Measurements from ENCODE around the gene FOXK1.
"Not testable (repeated sequence)": the region's sequence is repeated elsewhere in the genome, so short reads cannot be mapped to it uniquely, and the experiment has no call there.

The FOXK1 gene

DNA sequence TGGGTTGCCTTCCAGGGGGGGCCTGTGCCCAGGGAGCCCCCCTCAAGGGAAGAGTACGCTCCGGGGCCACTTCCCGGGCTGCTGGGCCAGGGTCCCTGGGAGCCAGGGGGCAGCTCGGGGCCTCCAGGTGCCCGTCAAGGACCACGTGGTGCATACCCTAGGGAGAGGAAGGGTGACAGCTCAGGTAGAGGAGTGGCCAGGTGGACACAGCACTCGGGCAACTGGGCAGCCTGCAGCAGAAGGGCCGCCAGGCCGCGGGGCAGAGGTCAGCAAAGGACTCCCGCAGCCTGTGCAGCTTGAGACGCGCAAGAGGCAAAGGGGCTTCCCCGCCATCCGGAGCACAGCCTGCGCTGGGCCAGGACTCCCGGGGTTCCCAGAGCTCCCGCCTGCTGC, 119.7 kb downstream of the FOXK1 start:
- DNase-seq (ENCODE audit: low read depth, low spot score): no peak
- no peak overlapping the region for H3K4me3 ChIP-seq (ENCODE audit: low read length)

DNA sequence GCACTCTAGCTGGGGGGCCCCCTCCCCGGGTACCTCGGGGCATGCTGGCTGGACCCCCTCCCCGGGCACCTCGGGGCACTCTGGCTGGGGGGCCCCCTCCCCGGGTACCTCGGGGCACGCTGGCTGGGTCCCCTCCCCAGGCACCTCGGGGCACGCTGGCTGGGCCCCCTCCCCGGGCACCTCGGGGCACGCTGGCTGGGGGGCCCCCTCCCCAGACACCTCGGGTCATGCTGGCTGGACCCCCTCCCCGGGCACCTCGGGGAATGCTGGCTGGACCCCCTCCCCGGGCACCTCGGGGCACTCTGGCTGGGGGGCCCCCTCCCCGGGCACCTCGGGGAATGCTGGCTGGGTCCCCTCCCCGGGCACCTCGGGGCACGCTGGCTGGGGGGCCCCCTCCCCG, 120.5 kb downstream of the FOXK1 start:
- not testable (repeated sequence) for DNase-seq (ENCODE audit: low read depth, low spot score); H3K4me3 ChIP-seq (ENCODE audit: low read length)

DNA sequence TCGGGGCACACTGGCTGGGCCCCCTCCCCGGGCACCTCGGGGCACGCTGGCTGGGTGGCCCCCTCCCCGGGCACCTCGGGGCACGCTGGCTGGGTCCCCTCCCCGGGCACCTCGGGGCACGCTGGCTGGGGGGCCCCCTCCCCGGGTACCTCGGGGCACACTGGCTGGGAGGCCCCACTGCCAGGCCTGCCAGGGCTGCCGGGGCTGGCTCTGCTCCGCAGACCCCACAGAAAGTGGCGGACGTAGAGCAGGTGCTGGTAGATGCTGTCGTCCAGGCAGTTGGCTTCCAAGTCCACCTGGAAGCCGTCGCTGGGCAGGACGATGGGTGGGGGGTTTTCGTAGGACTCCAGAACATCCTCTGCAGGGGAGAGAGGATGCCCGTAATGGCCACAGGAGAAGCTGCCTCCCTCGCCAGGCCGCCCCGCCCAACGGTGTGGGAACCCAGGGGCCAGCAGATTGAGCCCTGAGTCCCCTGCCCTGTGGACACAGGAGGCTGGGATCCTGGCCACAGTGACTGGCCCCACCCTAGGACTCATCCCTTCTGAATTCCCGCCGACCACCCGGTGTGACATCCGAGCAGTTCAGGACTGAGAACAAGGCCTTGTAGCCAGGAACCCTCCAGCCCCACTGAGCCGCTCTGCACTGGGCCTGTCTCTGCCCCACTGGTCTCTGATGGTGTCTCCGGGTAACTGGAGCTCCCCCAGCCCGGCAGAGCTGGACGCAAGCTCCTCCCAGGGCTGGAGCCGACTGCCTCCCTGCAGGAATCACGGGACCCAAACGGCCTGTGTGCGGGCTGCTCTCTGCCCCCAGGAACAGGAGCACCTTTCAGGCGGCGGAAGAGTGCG, 121.5 kb downstream of the FOXK1 start:
- H3K4me3 ChIP-seq (ENCODE audit: low read length): no peak overlapping the region
- DNase-seq (ENCODE audit: low read depth, low spot score): no peak

DNA sequence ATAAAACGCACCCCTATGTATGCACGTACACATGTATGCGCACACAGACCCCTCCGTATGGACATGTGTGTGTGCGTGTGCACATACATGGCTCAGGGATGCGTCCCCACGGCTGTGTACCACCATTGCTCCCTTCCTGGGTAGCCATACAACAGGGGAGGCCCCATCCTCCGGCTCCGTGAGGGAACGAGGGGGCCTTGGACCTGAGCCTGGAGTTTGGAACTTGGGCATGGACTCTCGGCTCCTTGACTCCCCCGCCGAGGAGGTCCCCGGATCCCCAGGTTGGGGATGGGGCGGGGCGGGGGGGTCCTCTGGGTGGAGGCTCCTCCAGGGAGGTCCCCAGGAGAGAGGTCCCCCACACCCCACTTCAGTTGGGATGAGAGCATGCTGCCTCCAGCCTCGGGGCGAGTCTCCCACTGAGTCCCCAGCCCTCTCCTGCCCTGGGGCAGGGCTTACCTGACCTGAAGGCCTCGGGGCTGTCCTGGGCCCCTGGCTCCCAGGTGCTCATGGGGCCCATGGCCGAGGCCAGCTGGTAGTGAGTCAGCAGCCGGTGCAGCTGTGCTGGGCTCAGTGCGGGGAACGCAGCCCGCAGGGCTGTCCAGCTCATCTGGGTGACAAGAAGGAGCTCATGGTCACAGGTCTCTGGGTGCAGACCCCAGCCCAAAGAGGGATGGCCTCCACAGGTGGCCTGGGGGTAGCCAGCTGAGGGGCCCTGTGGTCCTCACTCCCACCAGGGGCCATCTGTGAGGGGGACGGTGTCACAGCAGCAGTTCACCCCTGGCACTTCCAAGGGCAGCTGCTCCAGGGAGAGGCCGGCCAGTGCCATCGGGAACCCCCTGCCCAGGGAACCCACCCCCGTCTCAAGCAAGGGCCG, 123.3 kb downstream of the FOXK1 start:
- no peak for DNase-seq (ENCODE audit: low read depth, low spot score)
- no peak overlapping the region for H3K4me3 ChIP-seq (ENCODE audit: low read length)

DNA sequence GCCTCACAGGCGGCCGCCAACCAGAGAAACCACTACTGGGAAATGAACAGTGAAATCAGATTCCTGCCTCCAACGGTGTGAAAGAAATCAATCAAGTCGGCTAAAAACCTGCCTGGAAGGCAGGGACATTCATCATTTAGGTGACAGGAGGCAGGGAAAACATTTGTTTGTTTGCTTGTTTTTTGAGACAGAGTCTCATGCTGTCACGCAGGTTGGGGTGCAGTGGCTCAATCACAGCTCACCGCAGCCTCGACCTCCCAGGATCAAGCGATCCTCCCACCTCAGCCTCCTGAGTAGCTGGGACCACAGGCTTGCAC, 123.8 kb downstream of the FOXK1 start:
- no peak overlapping the region for H3K4me3 ChIP-seq (ENCODE audit: low read length)
- no peak for DNase-seq (ENCODE audit: low read depth, low spot score)

DNA sequence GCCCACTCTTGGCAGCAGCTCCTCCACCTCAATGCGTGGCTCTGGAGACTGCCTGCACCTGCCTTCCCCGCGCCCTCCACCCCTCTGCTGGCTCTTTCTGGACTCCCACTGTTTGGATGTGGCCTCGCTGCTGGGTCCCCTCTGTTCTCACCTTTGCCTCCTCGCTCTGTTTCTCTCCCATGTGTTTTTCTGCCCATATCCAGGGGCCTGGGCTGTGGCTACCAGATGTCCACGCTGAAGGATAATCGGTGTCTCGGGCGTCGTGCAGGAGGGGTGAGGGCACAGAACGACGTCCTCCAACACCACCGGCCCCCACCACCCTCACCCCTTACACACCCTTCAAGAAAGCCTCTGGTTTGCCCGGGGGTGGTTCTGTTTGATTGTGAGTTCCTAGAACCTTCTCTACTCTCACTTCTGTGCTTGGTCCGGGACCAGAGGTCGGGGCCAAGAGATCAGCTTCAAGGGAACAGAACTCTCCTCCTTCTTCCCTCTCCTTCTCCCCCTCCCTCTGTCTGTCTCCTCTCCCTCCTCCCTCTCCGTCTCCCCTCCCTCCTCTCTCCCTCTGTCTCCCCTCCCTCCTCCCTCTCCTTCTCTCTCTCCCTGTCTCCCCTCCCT, 125.0 kb downstream of the FOXK1 start:
- no peak for DNase-seq (ENCODE audit: low read depth, low spot score)
- no peak overlapping the region for H3K4me3 ChIP-seq (ENCODE audit: low read length)

DNA sequence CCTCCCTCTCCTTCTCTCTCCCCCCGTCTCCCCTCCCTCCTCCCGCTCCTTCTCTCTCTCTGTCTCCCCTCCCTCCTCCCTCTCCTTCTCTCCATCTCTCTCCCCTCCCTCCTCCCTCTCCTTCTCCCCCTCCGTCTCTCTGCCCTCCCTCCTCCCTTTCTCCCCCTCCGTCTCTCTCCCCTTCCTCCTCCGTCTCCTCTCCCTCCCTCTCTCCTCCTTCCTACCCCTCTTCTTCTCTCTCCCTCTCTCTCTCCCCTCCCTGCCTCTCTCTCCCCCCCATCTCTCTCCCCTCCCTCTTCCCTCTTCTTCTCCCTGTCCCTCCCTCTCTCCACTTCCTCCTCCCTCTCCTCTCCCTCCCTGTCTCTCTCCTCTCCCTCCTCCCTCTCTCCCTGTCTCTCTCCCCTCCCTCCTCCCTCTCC, 125.5 kb downstream of the FOXK1 start:
- DNase-seq (ENCODE audit: low read depth, low spot score): no peak
- no peak overlapping the region for H3K4me3 ChIP-seq (ENCODE audit: low read length)

DNA sequence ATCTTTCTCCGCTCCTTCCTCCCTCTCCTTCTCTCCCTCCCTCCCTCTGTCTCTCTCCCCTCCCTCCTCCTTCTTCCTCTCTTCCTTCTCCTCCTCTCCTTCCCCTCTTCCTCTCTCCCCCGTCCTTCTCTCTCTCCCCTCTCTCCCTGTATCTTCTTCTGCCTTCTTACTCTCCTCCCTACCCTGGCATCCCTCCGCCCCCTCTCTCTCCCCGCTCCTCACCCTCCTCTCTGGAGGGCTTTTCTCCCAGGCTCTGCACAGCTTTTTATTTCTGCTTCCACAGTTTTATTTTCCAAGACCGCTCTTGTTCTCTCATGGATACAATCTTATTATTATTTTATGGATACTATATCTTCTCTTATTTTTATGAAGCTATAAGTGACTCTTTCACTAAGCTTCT, 125.9 kb downstream of the FOXK1 start:
- H3K4me3 ChIP-seq (ENCODE audit: low read length): no peak overlapping the region
- no peak for DNase-seq (ENCODE audit: low read depth, low spot score)

DNA sequence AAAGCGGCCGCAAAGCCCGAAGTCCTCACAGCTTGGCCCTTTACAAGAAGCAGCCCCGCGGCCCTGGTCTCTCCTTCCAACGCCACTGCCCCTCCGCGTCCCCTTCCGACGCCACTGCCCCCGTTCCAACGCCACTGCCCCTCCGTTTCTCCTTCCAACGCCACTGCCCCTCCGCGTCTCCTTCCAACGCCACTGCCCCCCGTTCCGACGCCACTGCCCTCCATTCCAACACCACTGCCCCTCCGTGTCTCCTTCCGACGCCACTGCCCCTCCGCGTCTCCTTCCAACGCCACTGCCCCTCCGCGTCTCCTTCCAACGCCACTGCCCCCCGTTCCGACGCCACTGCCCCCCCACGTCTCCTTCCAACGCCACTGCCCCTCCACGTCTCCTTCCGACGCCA, 126.5 kb downstream of the FOXK1 start:
- no peak overlapping the region for H3K4me3 ChIP-seq (ENCODE audit: low read length)
- no peak for DNase-seq (ENCODE audit: low read depth, low spot score)

DNA sequence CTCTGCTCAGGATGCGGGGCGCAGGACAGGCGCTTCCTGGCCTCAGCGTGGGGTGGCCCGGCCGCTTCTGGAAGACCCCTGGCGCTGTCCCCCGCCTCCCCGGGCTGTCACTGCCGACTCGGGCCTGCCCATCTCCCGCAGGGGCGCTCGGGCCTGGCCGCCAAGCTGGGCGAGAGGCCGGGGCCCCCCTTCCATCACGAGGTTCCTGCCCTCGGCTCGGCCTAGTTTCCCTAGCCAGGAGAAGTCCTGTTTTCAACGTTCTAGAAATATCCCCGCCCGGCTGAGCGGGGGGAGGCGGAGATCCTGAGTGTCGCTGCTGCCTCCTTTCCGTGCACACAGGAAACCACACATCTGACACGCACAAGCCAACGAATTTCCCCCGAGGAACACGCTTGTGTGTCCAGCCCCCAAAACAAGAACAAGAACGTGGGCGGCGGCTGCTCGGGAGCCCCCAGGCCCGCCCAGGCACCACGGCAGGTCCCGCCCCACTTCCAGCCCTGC, 127.0 kb downstream of the FOXK1 start:
- no peak for DNase-seq (ENCODE audit: low read depth, low spot score)
- no peak overlapping the region for H3K4me3 ChIP-seq (ENCODE audit: low read length)

DNA sequence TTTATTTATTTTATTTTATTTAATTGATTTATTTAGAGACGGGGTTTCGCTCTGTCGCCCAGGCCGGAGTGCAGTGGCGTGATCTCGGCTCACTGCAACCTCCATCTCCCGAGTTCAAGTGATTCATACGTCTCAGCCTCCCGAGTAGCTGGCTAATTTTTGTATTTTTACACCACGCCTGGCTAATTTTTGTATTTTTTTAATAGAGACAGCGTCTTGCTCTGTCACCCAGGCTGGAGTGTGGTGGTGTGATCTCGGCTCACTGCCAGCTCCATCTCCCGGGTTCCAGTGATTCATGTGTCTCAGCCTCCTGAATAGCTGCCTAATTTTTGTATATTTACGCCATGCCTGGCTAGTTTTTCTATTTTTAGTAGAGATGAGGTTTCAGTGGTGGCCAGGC, 127.6 kb downstream of the FOXK1 start:
- DNase-seq (ENCODE audit: low read depth, low spot score): no peak
- H3K4me3 ChIP-seq (ENCODE audit: low read length): no peak overlapping the region

DNA sequence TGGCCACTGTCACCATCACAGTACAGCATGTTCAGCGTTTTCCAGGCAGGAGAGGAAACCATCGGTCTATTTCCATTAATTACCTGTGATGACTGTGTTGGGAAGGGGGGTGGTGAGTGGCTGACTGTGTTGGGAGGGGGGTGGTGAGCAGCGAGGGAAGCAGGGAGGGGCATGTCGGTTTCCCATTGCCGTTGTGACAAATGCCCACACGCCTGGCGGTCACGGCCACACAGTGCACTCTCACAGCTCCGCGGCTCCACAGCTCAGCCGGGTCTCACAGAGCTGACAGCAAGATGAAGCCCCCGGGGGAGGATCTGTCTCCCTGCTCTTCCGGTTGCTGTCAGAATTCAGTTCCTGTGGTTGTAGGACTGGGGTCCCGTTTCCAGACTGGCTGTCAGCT, 132.3 kb downstream of the FOXK1 start:
- no peak overlapping the region for H3K4me3 ChIP-seq (ENCODE audit: low read length)

DNA sequence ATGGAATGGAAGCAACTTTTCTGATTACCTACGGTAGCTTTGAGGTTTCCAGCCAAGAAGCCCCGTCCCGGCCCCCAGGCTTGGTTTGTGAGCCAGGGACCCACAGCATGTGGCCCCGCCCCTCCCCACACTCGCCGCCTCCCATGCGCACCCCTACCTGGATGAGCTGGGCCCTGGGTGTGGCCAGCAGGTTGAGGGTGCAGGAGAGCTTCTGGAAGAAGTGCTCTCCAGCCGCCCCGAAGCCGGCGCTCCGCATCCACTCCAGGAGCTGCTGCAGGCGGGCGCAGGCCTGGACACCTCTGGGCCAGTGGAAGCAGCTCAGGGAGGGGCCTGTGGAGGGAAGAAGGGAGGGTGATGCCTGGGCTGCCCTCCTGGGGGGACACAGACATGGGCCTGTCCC, 133.0 kb downstream of the FOXK1 start:
- no peak for DNase-seq (ENCODE audit: low read depth, low spot score)
- no peak overlapping the region for H3K4me3 ChIP-seq (ENCODE audit: low read length)

More for the DNA sequence above, 132.3 kb downstream of the FOXK1 start:
- no peak for DNase-seq (ENCODE audit: low read depth, low spot score)

DNA sequence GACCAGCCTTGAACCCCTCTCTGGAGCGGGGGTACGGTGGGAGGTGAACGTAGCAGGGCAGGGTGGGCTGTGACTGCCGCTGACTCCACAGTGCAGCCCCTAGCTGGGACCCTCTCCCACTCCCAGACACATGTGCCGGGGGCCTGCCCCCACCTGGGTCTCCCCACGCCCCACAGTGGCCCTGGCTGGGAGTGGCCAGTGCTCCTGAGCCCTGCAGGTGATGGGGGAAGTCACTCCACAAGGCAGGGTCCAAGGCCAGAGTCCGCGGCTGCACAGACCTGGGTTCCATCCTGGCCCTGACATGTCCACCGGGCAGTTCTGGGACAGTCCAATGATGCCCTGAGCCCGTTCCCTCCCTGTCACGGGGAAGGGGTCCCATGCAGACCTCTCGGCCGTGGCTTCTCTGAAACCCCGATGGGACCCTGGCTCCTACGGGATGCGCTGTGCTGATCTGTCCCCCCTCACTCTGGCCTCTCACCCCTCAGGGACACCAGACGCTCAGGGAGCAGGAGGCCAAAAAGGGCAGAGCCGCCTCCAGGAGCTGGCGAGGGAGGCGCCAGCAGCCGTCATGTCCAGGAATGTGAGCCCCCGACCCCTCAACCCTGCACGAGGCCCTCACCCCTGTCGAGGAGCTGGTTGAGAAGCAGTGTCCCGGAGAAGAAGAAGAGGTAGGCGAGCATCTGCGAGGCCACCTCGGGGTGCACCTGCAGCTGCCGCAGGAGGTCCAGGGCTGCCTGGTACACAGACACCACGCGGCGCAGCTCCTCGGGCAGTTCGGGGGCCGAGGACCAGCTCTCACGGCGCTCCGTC, 133.7 kb downstream of the FOXK1 start:
- H3K4me3 ChIP-seq (ENCODE audit: low read length): no peak overlapping the region
- no peak for DNase-seq (ENCODE audit: low read depth, low spot score)

DNA sequence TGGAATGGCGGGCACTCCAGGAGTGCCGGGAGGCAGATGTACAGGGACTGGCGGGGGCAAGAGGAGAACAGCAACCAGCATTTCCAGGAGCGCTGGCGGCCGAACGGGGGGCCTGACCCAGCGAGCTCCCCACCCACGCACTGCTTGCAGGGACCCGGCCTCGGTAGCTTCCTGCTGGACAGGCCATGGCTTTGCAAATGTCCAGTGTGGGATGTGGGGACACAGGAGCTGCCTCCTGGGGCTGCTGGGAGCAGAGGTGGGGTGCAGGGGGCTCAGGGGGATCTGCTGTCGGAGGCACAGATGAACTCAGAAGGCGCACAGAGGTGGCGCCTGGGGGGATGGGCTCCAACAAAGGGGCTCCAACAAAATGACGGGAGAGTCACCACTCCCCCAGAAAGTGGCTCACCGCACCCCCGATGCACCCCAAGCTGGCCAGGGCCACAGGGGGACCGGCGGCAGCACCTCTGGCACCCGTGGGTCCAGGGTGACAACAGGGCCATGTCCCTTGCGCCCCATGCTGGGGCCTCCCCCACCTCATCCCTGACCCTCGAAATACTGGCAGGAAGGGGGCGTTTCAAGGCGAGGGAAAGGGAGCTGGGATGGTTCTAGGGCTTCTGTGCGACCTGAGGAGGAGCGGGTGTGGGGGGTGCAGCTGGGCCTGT, 134.5 kb downstream of the FOXK1 start:
- no peak overlapping the region for H3K4me3 ChIP-seq (ENCODE audit: low read length)
- no peak for DNase-seq (ENCODE audit: low read depth, low spot score)

DNA sequence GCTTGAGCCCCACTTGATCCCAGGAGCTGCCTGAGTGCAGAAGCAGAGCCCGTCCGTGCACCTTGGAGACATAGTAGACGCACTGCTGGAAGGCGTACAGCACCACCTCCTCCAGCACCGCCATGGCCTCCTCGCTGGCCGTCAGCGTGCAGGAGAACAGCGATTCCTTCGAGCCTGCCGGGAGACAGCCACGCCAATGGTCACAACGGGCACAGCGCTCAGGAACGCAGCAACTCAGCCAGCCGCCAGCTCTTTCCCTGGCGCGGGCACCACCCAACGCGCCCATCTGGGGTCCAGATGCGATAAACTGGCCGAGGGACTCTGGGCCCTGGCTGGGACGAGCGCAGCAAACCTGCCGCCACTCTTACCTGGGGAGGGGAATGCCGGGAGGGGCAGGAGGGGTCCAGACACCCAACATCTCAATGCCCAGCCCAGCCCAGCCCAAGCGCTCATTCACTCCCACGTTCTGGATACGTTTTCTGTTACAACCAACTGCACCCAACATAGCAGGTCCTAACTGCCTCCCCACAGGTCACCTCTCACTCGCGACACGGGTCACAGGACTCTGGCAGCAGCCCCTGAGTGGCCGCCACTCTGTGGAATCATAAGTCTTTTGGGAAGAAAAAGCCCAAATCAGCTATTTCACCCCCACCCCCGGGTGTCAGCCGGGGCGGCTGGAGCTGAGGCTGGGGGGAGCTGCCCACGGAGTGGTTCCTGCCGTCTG, 135.2 kb downstream of the FOXK1 start:
- H3K4me3 ChIP-seq (ENCODE audit: low read length): no peak overlapping the region
- no peak for DNase-seq (ENCODE audit: low read depth, low spot score)

DNA sequence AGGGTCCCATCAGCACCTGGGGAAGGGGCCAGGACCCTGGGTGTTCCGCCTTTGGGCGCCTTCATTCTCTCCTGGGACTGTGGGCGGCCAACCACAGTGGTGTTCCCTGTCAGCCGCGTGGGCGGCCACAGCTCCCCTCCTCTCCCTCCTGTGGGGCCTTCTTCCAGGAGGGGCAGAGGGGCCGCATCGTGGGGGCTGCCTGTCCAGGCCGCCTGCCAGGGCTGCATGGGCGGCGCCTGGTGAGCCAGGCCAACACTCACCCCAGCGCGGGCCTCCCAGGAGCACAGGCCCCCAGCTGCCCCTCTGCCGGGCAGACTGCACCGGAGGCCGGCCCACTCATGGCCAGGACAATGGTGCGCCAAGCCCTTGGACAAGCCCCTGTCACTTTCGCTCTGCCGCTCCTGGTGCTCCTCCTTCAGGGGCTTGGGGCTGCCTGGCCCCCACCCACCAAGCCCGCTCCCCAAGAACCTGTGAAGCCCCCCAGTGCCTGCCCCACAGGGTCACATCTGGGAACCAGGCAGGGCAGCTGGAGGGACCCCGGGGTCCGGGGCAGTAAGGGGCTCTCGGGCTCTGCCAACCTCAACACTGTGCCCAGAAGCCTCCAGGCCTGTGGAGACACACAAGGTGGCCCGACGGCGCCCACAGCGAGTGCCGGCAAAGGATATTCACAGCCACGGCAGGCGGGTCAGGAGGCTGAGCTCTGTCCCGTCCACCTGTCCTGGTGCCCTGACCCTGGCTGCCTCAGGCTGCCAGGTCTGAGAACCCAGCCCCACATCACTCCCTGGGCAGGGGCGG, 136.1 kb downstream of the FOXK1 start:
- DNase-seq (ENCODE audit: low read depth, low spot score): no peak
- H3K4me3 ChIP-seq (ENCODE audit: low read length): no peak overlapping the region
